ENCODE data around the gene CCL1.

DNA sequence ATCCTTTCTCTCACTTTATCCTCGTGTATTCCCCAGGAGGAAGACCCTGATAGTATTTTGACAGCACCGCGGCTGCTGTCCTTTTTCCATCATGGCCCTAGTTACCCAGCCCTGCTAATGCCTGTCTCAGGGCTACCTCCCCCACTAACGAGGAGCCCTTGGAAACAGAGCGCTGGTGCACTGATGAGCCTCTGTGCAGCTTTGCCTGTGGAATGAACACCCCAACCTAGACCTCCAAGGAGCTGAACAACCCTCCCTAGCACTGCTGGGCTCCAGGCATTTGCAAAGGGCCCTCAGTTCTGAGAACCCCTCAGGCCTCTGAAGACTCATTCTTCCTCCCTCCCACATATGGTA, 23.3 kb upstream of the CCL1 start:
- TF ChIP-seq POLR2AphosphoS5 (IDR thresholded peaks at IDR 0.05; ENCODE audit: low read depth) (no peak), CTCF (conservative IDR thresholded peaks at IDR 0.05; ENCODE audit: low read depth in 2 of 2) (no peak), NANOG (IDR thresholded peaks at IDR 0.05; ENCODE audit: borderline replicate concordance) (no peak), EZH2 (IDR thresholded peaks at IDR 0.05; ENCODE audit: low read depth, unreplicated experiment) (no peak), CREB1 (CRISPR knock-in tag; IDR thresholded peaks at IDR 0.05; ENCODE audit: low read depth) (no peak), EZH2phosphoT487 (IDR thresholded peaks at IDR 0.05; ENCODE audit: unreplicated experiment) (no peak), ZNF114 (CRISPR knock-in tag; IDR thresholded peaks at IDR 0.05) (no peak), ZNF331 (CRISPR knock-in tag; IDR thresholded peaks at IDR 0.05; ENCODE audit: low read depth) (no peak), STAT1 (IDR thresholded peaks at IDR 0.05; ENCODE audit: unreplicated experiment) (no peak), JUNB (IDR thresholded peaks at IDR 0.05; ENCODE audit: unreplicated experiment) (no peak), ZNF462 (CRISPR knock-in tag; IDR thresholded peaks at IDR 0.05) (no peak)
- TF ChIP-seq, protein P1, sequence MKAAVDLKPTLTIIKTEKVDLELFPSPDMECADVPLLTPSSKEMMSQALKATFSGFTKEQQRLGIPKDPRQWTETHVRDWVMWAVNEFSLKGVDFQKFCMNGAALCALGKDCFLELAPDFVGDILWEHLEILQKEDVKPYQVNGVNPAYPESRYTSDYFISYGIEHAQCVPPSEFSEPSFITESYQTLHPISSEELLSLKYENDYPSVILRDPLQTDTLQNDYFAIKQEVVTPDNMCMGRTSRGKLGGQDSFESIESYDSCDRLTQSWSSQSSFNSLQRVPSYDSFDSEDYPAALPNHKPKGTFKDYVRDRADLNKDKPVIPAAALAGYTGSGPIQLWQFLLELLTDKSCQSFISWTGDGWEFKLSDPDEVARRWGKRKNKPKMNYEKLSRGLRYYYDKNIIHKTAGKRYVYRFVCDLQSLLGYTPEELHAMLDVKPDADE (IDR thresholded peaks at IDR 0.05), result no peak
- TF ChIP-seq, protein P2, sequence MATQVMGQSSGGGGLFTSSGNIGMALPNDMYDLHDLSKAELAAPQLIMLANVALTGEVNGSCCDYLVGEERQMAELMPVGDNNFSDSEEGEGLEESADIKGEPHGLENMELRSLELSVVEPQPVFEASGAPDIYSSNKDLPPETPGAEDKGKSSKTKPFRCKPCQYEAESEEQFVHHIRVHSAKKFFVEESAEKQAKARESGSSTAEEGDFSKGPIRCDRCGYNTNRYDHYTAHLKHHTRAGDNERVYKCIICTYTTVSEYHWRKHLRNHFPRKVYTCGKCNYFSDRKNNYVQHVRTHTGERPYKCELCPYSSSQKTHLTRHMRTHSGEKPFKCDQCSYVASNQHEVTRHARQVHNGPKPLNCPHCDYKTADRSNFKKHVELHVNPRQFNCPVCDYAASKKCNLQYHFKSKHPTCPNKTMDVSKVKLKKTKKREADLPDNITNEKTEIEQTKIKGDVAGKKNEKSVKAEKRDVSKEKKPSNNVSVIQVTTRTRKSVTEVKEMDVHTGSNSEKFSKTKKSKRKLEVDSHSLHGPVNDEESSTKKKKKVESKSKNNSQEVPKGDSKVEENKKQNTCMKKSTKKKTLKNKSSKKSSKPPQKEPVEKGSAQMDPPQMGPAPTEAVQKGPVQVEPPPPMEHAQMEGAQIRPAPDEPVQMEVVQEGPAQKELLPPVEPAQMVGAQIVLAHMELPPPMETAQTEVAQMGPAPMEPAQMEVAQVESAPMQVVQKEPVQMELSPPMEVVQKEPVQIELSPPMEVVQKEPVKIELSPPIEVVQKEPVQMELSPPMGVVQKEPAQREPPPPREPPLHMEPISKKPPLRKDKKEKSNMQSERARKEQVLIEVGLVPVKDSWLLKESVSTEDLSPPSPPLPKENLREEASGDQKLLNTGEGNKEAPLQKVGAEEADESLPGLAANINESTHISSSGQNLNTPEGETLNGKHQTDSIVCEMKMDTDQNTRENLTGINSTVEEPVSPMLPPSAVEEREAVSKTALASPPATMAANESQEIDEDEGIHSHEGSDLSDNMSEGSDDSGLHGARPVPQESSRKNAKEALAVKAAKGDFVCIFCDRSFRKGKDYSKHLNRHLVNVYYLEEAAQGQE (IDR thresholded peaks at IDR 0.05; ENCODE audit: unreplicated experiment), result no peak
